T-cell (primary cell): ENCODE results near the gene ADD2. TPM values are rescaled to one million over a fixed set of nuclear protein-coding genes. Genes with fewer than 3 reads are reported as not detected.

Source experiments
- ATAC-seq, 4 experiments: fragments of 200-7000 bp in 3 of 4; fragments of 150-1000 bp in 1 of 4; cut with Tn5 transposase; replicated peaks in 1 of 4; 1 replicate in 3 of 4; 2 replicates in 1 of 4; pipeline ENCODE4 v1.10.0; 2021; ENCODE audit warnings: moderate library complexity in 3 of 4, mild to moderate bottlenecking in 2 of 4, moderate number of reproducible peaks in 1 of 4
- CTCF ChIA-PET, 2 donors: fragments of 300-600 bp; sonication (Branson Sonifier 250); formaldehyde crosslinking; loops; one replicate each; lab custom pipeline; 2022; ENCODE audit warnings: antibody characterized with exemption in 2 of 2; lab: Charles Lee
- POLR2A ChIA-PET, 2 donors: fragments of 300-600 bp; sonication (Branson Sonifier 250); formaldehyde crosslinking; loops; one replicate each; lab custom pipeline; 2022; ENCODE audit warnings: antibody characterized with exemption in 2 of 2; lab: Charles Lee
- DNase-seq, 35 experiments: peaks; one replicate each; pipeline versions ENCODE4 v3.0.0 to v3.0.0-alpha.2; 2013 to 2023
- H3K27ac ChIP-seq: one replicate; pipeline ENCODE4 v1.5.1; 2013; ENCODE audit warnings: low read length
- H3K27me3 ChIP-seq, 2 experiments: replicated peaks in 1 of 2; 1 replicate in 1 of 2; 2 replicates in 1 of 2; pipeline versions ENCODE4 v1.6.1 to v1.7.0; 2013; ENCODE audit warnings: low read length in 1 of 2, mixed read lengths in 1 of 2; ENCODE audit not compliant: control insufficient read depth in 2 of 2, insufficient read depth in 2 of 2; ENCODE audit errors: extremely low read depth in 1 of 2
- H3K36me3 ChIP-seq, 2 donors: 1 replicate in 1 of 2; 2 replicates in 1 of 2; pipeline versions ENCODE4 v1.6.1 to v1.7.0; 2013; ENCODE audit warnings: low read length in 1 of 2; ENCODE audit not compliant: control insufficient read depth in 2 of 2, insufficient read depth in 1 of 2; ENCODE audit errors: extremely low read depth in 1 of 2
- H3K4me1 ChIP-seq, 2 experiments: 1 replicate in 1 of 2; 2 replicates in 1 of 2; pipeline versions ENCODE4 v1.6.1 to v1.7.0; 2013; ENCODE audit warnings: low read length in 2 of 2, mixed read lengths in 1 of 2; ENCODE audit not compliant: insufficient read depth in 2 of 2, control insufficient read depth in 1 of 2; ENCODE audit errors: extremely low read depth in 1 of 2
- H3K4me3 ChIP-seq, 2 donors: 1 replicate in 1 of 2; 2 replicates in 1 of 2; pipeline versions ENCODE4 v1.5.1 to v1.7.0; 2013; ENCODE audit warnings: mild to moderate bottlenecking in 2 of 2, low read length in 1 of 2, moderate library complexity in 1 of 2; ENCODE audit not compliant: control insufficient read depth in 1 of 2; ENCODE audit errors: extremely low read depth in 1 of 2
- H3K9me3 ChIP-seq: 2 replicates; pipeline ENCODE4 v1.7.0; 2013
- H3K27ac Mint-ChIP-seq, 2 donors: one replicate each; pipeline ENCODE4 v1.8.0; 2020 to 2021; ENCODE audit warnings: mild to moderate bottlenecking in 2 of 2, mixed read lengths in 2 of 2
- H3K27me3 Mint-ChIP-seq, 2 donors: one replicate each; pipeline ENCODE4 v1.8.0; 2021 to 2022; ENCODE audit warnings: mixed read lengths in 2 of 2
- H3K36me3 Mint-ChIP-seq: one replicate; pipeline ENCODE4 v1.8.0; 2021; ENCODE audit warnings: mixed read lengths
- H3K4me1 Mint-ChIP-seq, 3 donors: one replicate each; pipeline ENCODE4 v1.8.0; 2020 to 2022; ENCODE audit warnings: mixed read lengths in 3 of 3, mild to moderate bottlenecking in 1 of 3
- H3K4me3 Mint-ChIP-seq, 3 donors: one replicate each; pipeline ENCODE4 v1.8.0; 2020 to 2022; ENCODE audit warnings: mild to moderate bottlenecking in 3 of 3, mixed read lengths in 3 of 3, moderate library complexity in 3 of 3
- H3K9me3 Mint-ChIP-seq, 3 donors: one replicate each; pipeline ENCODE4 v1.8.0; 2020 to 2022; ENCODE audit warnings: mixed read lengths in 3 of 3
- WGBS: methylation state at CpG from one replicate; pipeline ENCODE4 v1.1.5; 2013; ENCODE audit warnings: missing lambda C conversion rate; ENCODE audit not compliant: insufficient coverage; 5-methylcytosine and 5-hydroxymethylcytosine counted together
- total RNA-seq, 35 experiments: library from RNA in 6 of 35; stranded (reverse) in 6 of 35; fragments of 120-200 nt in 1 of 35; gene quantifications; one replicate each; pipeline versions ENCODE4 v1.2.1 to v1.2.4 and lab custom pipeline; 2013 to 2026

Gene ADD2
- total RNA-seq, 5 donors from 2014 or later (not counting 1 experiment from before 2014, with no cell fraction given): 4.7 to 7.9 (median 7.1) TPM

DNA sequence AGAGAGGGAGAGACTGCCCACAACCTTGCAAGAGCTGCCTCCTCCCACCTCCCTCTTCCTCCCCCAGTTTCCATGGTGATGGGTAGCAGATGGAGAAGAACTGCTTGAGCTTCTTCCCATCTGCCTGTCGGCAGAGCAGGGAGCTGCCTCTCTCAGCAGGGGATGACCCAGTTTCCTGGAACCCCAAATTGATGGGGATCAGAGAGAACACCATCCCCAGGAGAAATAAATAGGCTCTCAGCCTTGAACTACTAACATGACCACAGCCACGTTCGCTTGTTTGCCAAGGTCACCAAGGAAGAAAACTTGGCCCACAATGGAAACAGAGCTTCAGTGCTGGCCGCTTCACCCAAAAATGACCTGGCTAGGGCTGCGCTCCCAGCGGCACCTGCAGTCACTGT is 82.2 kb downstream of the ADD2 start:
- no peaks in the 10 kb centered on the region for H3K4me1 ChIP-seq
- H3K9me3 Mint-ChIP-seq: no peaks in the 10 kb centered on the region
- no peak overlapping the region for H3K27ac ChIP-seq
- no peaks in the 10 kb centered on the region for H3K36me3 ChIP-seq
- POLR2A ChIA-PET: no interaction called here
- ATAC-seq (no peak), DNase-seq (no peak)
- CTCF ChIA-PET: no interaction called here
- no peak overlapping the region for H3K4me3 Mint-ChIP-seq
- no peaks in the 10 kb centered on the region for H3K36me3 Mint-ChIP-seq
- H3K4me1 Mint-ChIP-seq: no peaks in the 10 kb centered on the region
- H3K4me3 ChIP-seq: no peak overlapping the region
- peaks cover 0 to 17% of the 10 kb centered on the region in 2 experiments for H3K27me3 ChIP-seq
- peaks cover 0 to 5% of the 10 kb centered on the region in 2 donors for H3K27me3 Mint-ChIP-seq
- no peaks in the 10 kb centered on the region for H3K9me3 ChIP-seq
- WGBS: 84% methylated on average over 6 of the region's 6 CpGs
- H3K27ac Mint-ChIP-seq: no peak overlapping the region

DNA sequence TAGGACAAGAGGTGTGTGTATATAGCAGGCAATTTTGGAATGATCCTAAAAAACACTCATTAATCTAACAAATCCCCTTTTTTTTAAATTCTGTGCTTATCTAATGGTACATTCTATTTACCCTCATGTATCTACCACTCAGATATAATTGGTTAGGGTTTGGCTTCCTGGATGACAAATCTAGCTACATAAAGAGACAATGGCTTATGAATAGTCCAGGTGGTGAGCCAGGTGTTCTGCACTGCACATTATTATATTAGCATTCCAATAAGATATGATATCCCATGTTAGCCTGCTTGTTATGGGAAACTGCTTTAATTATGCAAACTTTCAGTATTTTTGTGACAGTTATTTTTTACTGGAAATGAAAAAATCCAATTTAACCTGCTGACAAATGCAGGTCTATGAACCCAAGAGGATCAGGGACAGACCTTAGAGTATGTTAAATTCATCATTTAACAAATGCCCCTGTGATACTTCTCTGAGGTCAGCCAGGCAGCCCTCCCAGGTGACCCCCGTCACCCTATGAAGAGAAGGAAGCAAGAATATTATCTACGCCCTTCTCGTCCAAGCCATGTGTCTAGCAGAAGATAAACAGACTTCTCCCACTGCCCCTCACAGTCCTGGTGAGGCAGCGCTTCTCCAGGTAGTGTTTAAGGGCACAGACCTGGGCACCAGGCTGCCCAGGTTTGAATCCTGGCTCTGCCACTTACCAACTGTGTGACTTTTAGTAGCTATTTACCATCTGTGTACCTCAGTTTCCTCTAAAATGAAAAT is 83.0 kb downstream of the ADD2 start:
- Mint-ChIP-seq H3K36me3 (no peaks in the 10 kb centered on the region), H3K4me1 (no peaks in the 10 kb centered on the region), H3K4me3 (no peak overlapping the region), H3K27me3 (peaks cover 0 to 5% of the 10 kb centered on the region in 2 donors), H3K27ac (no peak overlapping the region), H3K9me3 (no peaks in the 10 kb centered on the region)
- Histone ChIP-seq H3K36me3 (no peaks in the 10 kb centered on the region), H3K4me3 (no peak overlapping the region), H3K27ac (no peak overlapping the region), H3K9me3 (no peaks in the 10 kb centered on the region), H3K4me1 (no peaks in the 10 kb centered on the region), H3K27me3 (peaks cover 0 to 17% of the 10 kb centered on the region in 2 experiments)
- POLR2A ChIA-PET: no interaction called here
- no peak for ATAC-seq
- CTCF ChIA-PET: no interaction called here
- DNase-seq: no peak
- 86% methylated on average over 1 of the region's 4 CpGs for WGBS

DNA sequence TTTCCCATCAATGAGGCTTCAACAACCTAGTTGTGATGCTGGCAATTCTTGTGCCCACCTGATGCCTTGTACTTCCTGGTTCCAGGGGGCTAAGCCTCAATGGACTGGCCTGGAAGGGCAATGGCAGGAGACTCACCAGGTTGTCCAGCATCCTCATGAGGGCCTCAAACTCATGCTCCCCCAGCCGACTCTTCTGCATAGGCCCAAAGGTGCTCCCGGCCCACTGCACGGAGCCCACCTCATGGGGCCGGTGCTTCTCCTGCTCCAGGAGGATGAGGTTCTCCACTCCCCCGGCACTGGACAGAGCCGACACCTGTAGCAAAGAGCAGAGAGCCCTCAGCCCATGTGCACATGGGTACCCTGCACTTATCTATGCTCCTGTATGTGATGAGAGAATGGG is 84.5 kb downstream of the ADD2 start:
- no peaks in the 10 kb centered on the region for H3K4me1 ChIP-seq
- ATAC-seq (no peak), DNase-seq (no peak)

DNA sequence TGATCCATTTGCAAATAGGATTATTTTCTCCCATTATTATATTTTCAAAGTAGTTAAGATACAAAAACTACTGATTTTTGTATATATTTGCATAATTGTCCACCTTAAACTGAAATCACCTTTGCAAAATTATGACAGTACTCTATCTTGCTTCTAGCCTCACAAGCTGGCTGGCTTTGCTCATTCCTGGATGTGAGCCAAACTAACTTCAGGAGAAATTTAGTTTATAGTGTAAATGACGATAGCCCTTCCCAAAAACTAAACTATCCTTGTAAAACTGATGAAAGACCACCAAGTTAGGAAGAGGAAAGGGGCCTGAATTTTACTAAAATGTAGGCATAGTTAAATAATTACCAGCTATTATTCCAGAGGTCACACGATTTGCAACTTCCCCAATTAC is 87.3 kb downstream of the ADD2 start:
- no peak for DNase-seq
- Mint-ChIP-seq H3K27me3 (no peaks in the 10 kb centered on the region), H3K4me3 (no peak overlapping the region), H3K27ac (no peak overlapping the region), H3K4me1 (no peaks in the 10 kb centered on the region), H3K36me3 (no peaks in the 10 kb centered on the region), H3K9me3 (no peaks in the 10 kb centered on the region)
- WGBS: no CpG with 5 or more reads among the region's 2 CpGs
- no peak overlapping the region for H3K4me3 ChIP-seq
- peaks cover 0 to 10% of the 10 kb centered on the region in 2 experiments for H3K27me3 ChIP-seq
- peaks cover 0 to 2% of the 10 kb centered on the region in 2 donors for H3K36me3 ChIP-seq
- H3K27ac ChIP-seq: no peak overlapping the region
- no peaks in the 10 kb centered on the region for H3K9me3 ChIP-seq
- CTCF ChIA-PET: no interaction called here
- POLR2A ChIA-PET: no interaction called here
- no peaks in the 10 kb centered on the region for H3K4me1 ChIP-seq
- ATAC-seq: no peak

More for the DNA sequence above, 84.5 kb downstream of the ADD2 start:
- Histone ChIP-seq H3K4me3 (no peak overlapping the region), H3K27ac (no peak overlapping the region), H3K9me3 (no peaks in the 10 kb centered on the region), H3K36me3 (no peaks in the 10 kb centered on the region), H3K27me3 (peaks cover 0 to 17% of the 10 kb centered on the region in 2 experiments)
- Mint-ChIP-seq H3K36me3 (no peaks in the 10 kb centered on the region), H3K4me1 (no peaks in the 10 kb centered on the region), H3K9me3 (no peaks in the 10 kb centered on the region), H3K4me3 (no peak overlapping the region), H3K27ac (no peak overlapping the region), H3K27me3 (peaks cover 0 to 5% of the 10 kb centered on the region in 2 donors)
- WGBS: 100% methylated on average over 1 of the region's 6 CpGs
- ChIA-PET POLR2A (interaction anchor here in 1 of 2 donors (0.7 kb wide), 1 partner anchor 27 kb away, joined by 9 read pairs; no protein-coding TSS in a partner anchor), CTCF (no interaction called here)

DNA sequence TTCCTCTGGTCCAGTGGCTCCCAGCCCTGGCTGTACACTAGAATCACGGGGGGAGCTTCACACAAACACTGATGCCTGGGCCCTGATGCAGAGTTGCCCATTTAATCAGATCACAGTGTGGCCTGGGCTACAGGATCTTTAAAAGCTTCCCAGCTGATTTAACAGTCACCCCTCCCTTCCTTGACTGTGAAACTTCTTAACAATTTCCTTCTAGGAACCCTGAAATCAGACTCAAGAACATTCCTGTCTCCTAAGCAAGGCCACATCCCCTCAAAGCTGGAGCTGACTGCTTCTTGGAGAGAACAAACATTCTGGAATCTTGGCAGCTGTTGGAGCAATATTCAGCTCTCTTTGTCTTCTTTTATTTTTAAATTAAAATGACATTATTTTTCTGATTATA is 88.7 kb downstream of the ADD2 start:
- H3K4me3 ChIP-seq: no peak overlapping the region
- no peak overlapping the region for H3K4me3 Mint-ChIP-seq
- H3K36me3 Mint-ChIP-seq: no peaks in the 10 kb centered on the region
- peaks cover 0 to 4% (median 0%) of the 10 kb centered on the region in 3 donors for H3K4me1 Mint-ChIP-seq
- POLR2A ChIA-PET: interaction anchor here in 1 of 2 donors (0.6 kb wide), 1 partner anchor 96 kb away, joined by 6 read pairs; no protein-coding TSS in a partner anchor
- no peaks in the 10 kb centered on the region for H3K9me3 ChIP-seq
- ATAC-seq (no peak), DNase-seq (no peak)
- CTCF ChIA-PET: no interaction called here
- no peaks in the 10 kb centered on the region for H3K9me3 Mint-ChIP-seq
- no peaks in the 10 kb centered on the region for H3K27me3 Mint-ChIP-seq
- 67% methylated on average over 1 of the region's 1 CpG for WGBS
- H3K27me3 ChIP-seq: peaks cover 0 to 14% of the 10 kb centered on the region in 2 experiments
- H3K4me1 ChIP-seq: no peaks in the 10 kb centered on the region
- H3K27ac Mint-ChIP-seq: no peak overlapping the region
- H3K36me3 ChIP-seq: peaks cover 0 to 2% of the 10 kb centered on the region in 2 donors
- no peak overlapping the region for H3K27ac ChIP-seq

DNA sequence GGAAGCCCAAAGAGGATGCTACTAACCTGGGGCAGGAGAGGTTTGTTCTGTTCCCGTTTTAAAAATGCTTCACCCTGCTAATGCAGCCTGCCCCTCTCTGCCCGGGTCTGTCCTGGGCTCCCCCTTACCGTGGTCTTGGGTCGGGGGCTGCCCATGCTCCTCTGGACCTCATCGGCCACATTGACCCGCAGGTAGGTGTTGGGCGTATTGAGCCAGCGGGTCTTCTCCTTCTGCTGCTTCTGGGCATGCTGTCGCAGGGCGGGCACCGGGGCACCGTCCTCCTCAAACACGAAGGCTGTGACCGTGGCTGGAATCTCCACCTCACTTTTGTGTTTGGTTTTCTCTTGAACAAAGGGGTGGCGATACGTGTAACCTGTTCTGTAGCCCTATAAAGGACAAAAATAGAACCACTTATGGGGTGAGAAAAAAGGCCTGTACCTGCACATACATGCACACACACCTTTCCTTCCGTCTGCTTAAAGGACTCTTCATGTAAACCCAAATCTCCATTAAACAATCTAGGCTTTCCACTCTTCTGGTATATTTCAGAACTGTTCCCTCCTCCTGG is 89.3 kb downstream of the ADD2 start:
- H3K9me3 Mint-ChIP-seq: no peaks in the 10 kb centered on the region
- POLR2A ChIA-PET: no interaction called here
- peaks cover 0 to 2% of the 10 kb centered on the region in 2 donors for H3K36me3 ChIP-seq
- no peak overlapping the region for H3K4me3 ChIP-seq
- no peak overlapping the region for H3K27ac Mint-ChIP-seq
- peaks cover 0 to 4% (median 0%) of the 10 kb centered on the region in 3 donors for H3K4me1 Mint-ChIP-seq
- ATAC-seq (no peak), DNase-seq (no peak)
- H3K4me3 Mint-ChIP-seq: no peak overlapping the region
- CTCF ChIA-PET: no interaction called here
- no peak overlapping the region for H3K27ac ChIP-seq
- H3K9me3 ChIP-seq: no peaks in the 10 kb centered on the region
- H3K36me3 Mint-ChIP-seq: no peaks in the 10 kb centered on the region
- WGBS: 88% methylated on average over 15 of the region's 17 CpGs
- H3K4me1 ChIP-seq: no peaks in the 10 kb centered on the region
- H3K27me3 Mint-ChIP-seq: no peaks in the 10 kb centered on the region
- peaks cover 0 to 14% of the 10 kb centered on the region in 2 experiments for H3K27me3 ChIP-seq
